T-cell (primary cell): ENCODE data around the gene MAN1B1. TPM values are rescaled to one million over a fixed set of nuclear protein-coding genes. Genes with fewer than 3 reads are reported as not detected.

Experiments
- ATAC-seq, 4 experiments: fragments of 200-7000 bp in 3 of 4; fragments of 150-1000 bp in 1 of 4; cut with Tn5 transposase; replicated peaks in 1 of 4; 1 replicate in 3 of 4; 2 replicates in 1 of 4; pipeline ENCODE4 v1.10.0; 2021; ENCODE audit warnings: moderate library complexity in 3 of 4, mild to moderate bottlenecking in 2 of 4, moderate number of reproducible peaks in 1 of 4
- CTCF ChIA-PET, 2 donors: fragments of 300-600 bp; sonication (Branson Sonifier 250); formaldehyde crosslinking; loops; one replicate each; lab custom pipeline; 2022; ENCODE audit warnings: antibody characterized with exemption in 2 of 2; lab: Charles Lee
- POLR2A ChIA-PET, 2 donors: fragments of 300-600 bp; sonication (Branson Sonifier 250); formaldehyde crosslinking; loops; one replicate each; lab custom pipeline; 2022; ENCODE audit warnings: antibody characterized with exemption in 2 of 2; lab: Charles Lee
- DNase-seq, 35 experiments: peaks; one replicate each; pipeline versions ENCODE4 v3.0.0 to v3.0.0-alpha.2; 2013 to 2023
- H3K27ac ChIP-seq: one replicate; pipeline ENCODE4 v1.5.1; 2013; ENCODE audit warnings: low read length
- H3K27me3 ChIP-seq, 2 experiments: replicated peaks in 1 of 2; 1 replicate in 1 of 2; 2 replicates in 1 of 2; pipeline versions ENCODE4 v1.6.1 to v1.7.0; 2013; ENCODE audit warnings: low read length in 1 of 2, mixed read lengths in 1 of 2; ENCODE audit not compliant: control insufficient read depth in 2 of 2, insufficient read depth in 2 of 2; ENCODE audit errors: extremely low read depth in 1 of 2
- H3K36me3 ChIP-seq, 2 donors: 1 replicate in 1 of 2; 2 replicates in 1 of 2; pipeline versions ENCODE4 v1.6.1 to v1.7.0; 2013; ENCODE audit warnings: low read length in 1 of 2; ENCODE audit not compliant: control insufficient read depth in 2 of 2, insufficient read depth in 1 of 2; ENCODE audit errors: extremely low read depth in 1 of 2
- H3K4me1 ChIP-seq, 2 experiments: 1 replicate in 1 of 2; 2 replicates in 1 of 2; pipeline versions ENCODE4 v1.6.1 to v1.7.0; 2013; ENCODE audit warnings: low read length in 2 of 2, mixed read lengths in 1 of 2; ENCODE audit not compliant: insufficient read depth in 2 of 2, control insufficient read depth in 1 of 2; ENCODE audit errors: extremely low read depth in 1 of 2
- H3K4me3 ChIP-seq, 2 donors: 1 replicate in 1 of 2; 2 replicates in 1 of 2; pipeline versions ENCODE4 v1.5.1 to v1.7.0; 2013; ENCODE audit warnings: mild to moderate bottlenecking in 2 of 2, low read length in 1 of 2, moderate library complexity in 1 of 2; ENCODE audit not compliant: control insufficient read depth in 1 of 2; ENCODE audit errors: extremely low read depth in 1 of 2
- H3K9me3 ChIP-seq: 2 replicates; pipeline ENCODE4 v1.7.0; 2013
- H3K27ac Mint-ChIP-seq, 2 donors: one replicate each; pipeline ENCODE4 v1.8.0; 2020 to 2021; ENCODE audit warnings: mild to moderate bottlenecking in 2 of 2, mixed read lengths in 2 of 2
- H3K27me3 Mint-ChIP-seq, 2 donors: one replicate each; pipeline ENCODE4 v1.8.0; 2021 to 2022; ENCODE audit warnings: mixed read lengths in 2 of 2
- H3K36me3 Mint-ChIP-seq: one replicate; pipeline ENCODE4 v1.8.0; 2021; ENCODE audit warnings: mixed read lengths
- H3K4me1 Mint-ChIP-seq, 3 donors: one replicate each; pipeline ENCODE4 v1.8.0; 2020 to 2022; ENCODE audit warnings: mixed read lengths in 3 of 3, mild to moderate bottlenecking in 1 of 3
- H3K4me3 Mint-ChIP-seq, 3 donors: one replicate each; pipeline ENCODE4 v1.8.0; 2020 to 2022; ENCODE audit warnings: mild to moderate bottlenecking in 3 of 3, mixed read lengths in 3 of 3, moderate library complexity in 3 of 3
- H3K9me3 Mint-ChIP-seq, 3 donors: one replicate each; pipeline ENCODE4 v1.8.0; 2020 to 2022; ENCODE audit warnings: mixed read lengths in 3 of 3
- WGBS: methylation state at CpG from one replicate; pipeline ENCODE4 v1.1.5; 2013; ENCODE audit warnings: missing lambda C conversion rate; ENCODE audit not compliant: insufficient coverage; 5-methylcytosine and 5-hydroxymethylcytosine counted together
- total RNA-seq, 35 experiments: library from RNA in 6 of 35; stranded (reverse) in 6 of 35; fragments of 120-200 nt in 1 of 35; gene quantifications; one replicate each; pipeline versions ENCODE4 v1.2.1 to v1.2.4 and lab custom pipeline; 2013 to 2026

Gene MAN1B1
- total RNA-seq, 5 donors from 2014 or later (not counting 1 experiment from before 2014, with no cell fraction given) = 62.0 to 91.5 (median 84.8) TPM

- Histone ChIP-seq H3K27me3 (peaks cover 0 to 6% of the 10 kb centered on the region in 2 experiments), H3K27ac (peak overlapping the region; percentile 34), H3K4me1 (peaks cover 0 to 23% of the 10 kb centered on the region in 2 experiments), H3K36me3 (peaks cover 0 to 14% of the 10 kb centered on the region in 2 donors), H3K9me3 (no peaks in the 10 kb centered on the region), H3K4me3 (peak overlapping the region; percentile 52 to 63)
- no peak overlapping the region for H3K27ac Mint-ChIP-seq
- ChIA-PET POLR2A (no interaction called here), CTCF (no interaction called here)
- no peaks in the 10 kb centered on the region for H3K9me3 Mint-ChIP-seq
- WGBS = 26% methylated on average over 74 of the region's 76 CpGs
- peaks cover 4 to 9% (median 5%) of the 10 kb centered on the region in 3 donors for H3K4me1 Mint-ChIP-seq
- peak; percentile 57 to 64 (median 60) for ATAC-seq
- peaks cover 8% of the 10 kb centered on the region for H3K36me3 Mint-ChIP-seq
- H3K27me3 Mint-ChIP-seq = no peaks in the 10 kb centered on the region
- peak in 17 of 35 experiments; percentile 13 to 52 (median 31) for DNase-seq
- H3K4me3 Mint-ChIP-seq = peak overlapping the region; percentile 67 to 72 (median 70)
Observed at GRCh38 chr9:137077758-137078693, 8.8 kb upstream of the MAN1B1 start.

- Mint-ChIP-seq H3K36me3 (peaks cover 8% of the 10 kb centered on the region), H3K27ac (no peak overlapping the region), H3K9me3 (no peaks in the 10 kb centered on the region), H3K4me3 (peak overlapping the region; percentile 36 to 72 (median 58)), H3K27me3 (no peaks in the 10 kb centered on the region), H3K4me1 (peaks cover 4 to 11% (median 5%) of the 10 kb centered on the region in 3 donors)
- no peaks in the 10 kb centered on the region for H3K9me3 ChIP-seq
- no peak overlapping the region for H3K4me3 ChIP-seq
- peaks cover 0 to 6% of the 10 kb centered on the region in 2 experiments for H3K27me3 ChIP-seq
- ChIA-PET CTCF (no interaction called here), POLR2A (no interaction called here)
- H3K4me1 ChIP-seq = peaks cover 0 to 23% of the 10 kb centered on the region in 2 experiments
- no peak for DNase-seq
- no peak for ATAC-seq
- peaks cover 0 to 14% of the 10 kb centered on the region in 2 donors for H3K36me3 ChIP-seq
- WGBS = 94% methylated on average over 51 of the region's 51 CpGs
- no peak overlapping the region for H3K27ac ChIP-seq
Observed at GRCh38 chr9:137078701-137079400, 7.9 kb upstream of the MAN1B1 start.

GRCh38 chr9:137079401-137079787 is 7.4 kb upstream of the MAN1B1 start:
- Histone ChIP-seq H3K9me3 (no peaks in the 10 kb centered on the region), H3K36me3 (peaks cover 0 to 14% of the 10 kb centered on the region in 2 donors), H3K27ac (no peak overlapping the region), H3K4me3 (no peak overlapping the region), H3K27me3 (peaks cover 0 to 6% of the 10 kb centered on the region in 2 experiments), H3K4me1 (peaks cover 0 to 23% of the 10 kb centered on the region in 2 experiments)
- 99% methylated on average over 13 of the region's 13 CpGs for WGBS
- no peaks in the 10 kb centered on the region for H3K27me3 Mint-ChIP-seq
- DNase-seq (no peak), ATAC-seq (no peak)
- no peak overlapping the region for H3K27ac Mint-ChIP-seq
- peaks cover 8% of the 10 kb centered on the region for H3K36me3 Mint-ChIP-seq
- peaks cover 4 to 11% (median 5%) of the 10 kb centered on the region in 3 donors for H3K4me1 Mint-ChIP-seq
- POLR2A ChIA-PET = no interaction called here
- CTCF ChIA-PET = no interaction called here
- H3K4me3 Mint-ChIP-seq = peak overlapping the region in 2 of 3 donors; percentile 42 to 58
- no peaks in the 10 kb centered on the region for H3K9me3 Mint-ChIP-seq

DNA sequence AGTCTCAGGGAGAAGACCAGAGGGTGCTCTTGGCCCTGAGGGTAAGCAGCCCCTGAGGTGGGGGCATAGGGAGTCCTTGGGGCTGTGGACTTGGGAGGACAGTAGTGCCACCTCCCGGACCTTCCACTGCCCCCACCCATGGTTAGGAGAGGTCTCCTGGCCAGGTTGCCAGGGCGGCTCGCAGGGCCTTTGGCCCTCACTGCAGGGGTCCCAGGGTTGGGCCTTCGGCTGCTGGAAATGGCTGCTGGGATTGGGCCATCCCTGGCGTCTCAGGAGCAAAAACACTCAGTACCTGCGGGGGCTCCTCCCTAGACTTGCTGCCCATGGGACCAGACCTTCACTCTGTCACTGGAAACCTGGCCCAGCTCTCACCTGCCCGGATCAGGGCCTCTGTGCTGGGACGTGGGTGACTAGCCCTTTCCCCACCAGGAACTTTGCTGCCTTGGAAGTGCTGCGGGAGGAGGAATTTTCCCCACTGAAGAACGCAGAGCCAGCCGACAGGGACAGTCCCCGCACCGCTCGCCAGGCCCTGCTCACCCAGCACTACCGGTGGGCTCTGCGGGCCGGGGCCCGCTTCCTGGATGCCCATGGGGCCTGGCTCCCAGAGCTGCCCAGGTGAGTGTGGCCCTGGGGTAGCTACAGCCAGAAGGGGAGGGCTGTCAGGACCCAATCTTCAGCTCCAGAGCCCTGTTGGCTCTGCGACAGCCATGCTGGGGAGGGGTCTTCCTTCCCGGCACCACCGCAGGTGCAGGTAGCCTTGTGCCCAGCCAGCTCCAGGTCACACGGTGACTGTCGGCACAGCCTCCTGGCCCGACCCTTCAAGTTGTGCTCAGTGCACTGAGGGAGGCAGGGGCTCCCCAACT is 6.3 kb upstream of the MAN1B1 start:
- Histone ChIP-seq H3K4me3 (no peak overlapping the region), H3K36me3 (peaks cover 0 to 14% of the 10 kb centered on the region in 2 donors), H3K27ac (no peak overlapping the region), H3K9me3 (no peaks in the 10 kb centered on the region), H3K27me3 (peaks cover 0 to 6% of the 10 kb centered on the region in 2 experiments), H3K4me1 (peaks cover 0 to 28% of the 10 kb centered on the region in 2 experiments)
- ATAC-seq = no peak
- ChIA-PET CTCF (no interaction called here), POLR2A (no interaction called here)
- H3K36me3 Mint-ChIP-seq = peaks cover 8% of the 10 kb centered on the region
- H3K4me3 Mint-ChIP-seq = peak overlapping the region in 1 of 3 donors; percentile 42
- H3K4me1 Mint-ChIP-seq = peaks cover 6 to 16% (median 7%) of the 10 kb centered on the region in 3 donors
- no peaks in the 10 kb centered on the region for H3K27me3 Mint-ChIP-seq
- WGBS = 95% methylated on average over 17 of the region's 24 CpGs
- no peaks in the 10 kb centered on the region for H3K9me3 Mint-ChIP-seq
- H3K27ac Mint-ChIP-seq = no peak overlapping the region
- DNase-seq = no peak

- CTCF ChIA-PET = no interaction called here
Observed at GRCh38 chr9:137082222-137082924, 4.4 kb upstream of the MAN1B1 start.

More at GRCh38 chr9:137082222-137082924, 4.4 kb upstream of the MAN1B1 start:
- Histone ChIP-seq H3K36me3 (peaks cover 0 to 14% of the 10 kb centered on the region in 2 donors), H3K9me3 (no peaks in the 10 kb centered on the region), H3K4me1 (peaks cover 7 to 31% of the 10 kb centered on the region in 2 experiments), H3K4me3 (no peak overlapping the region), H3K27ac (no peak overlapping the region), H3K27me3 (peaks cover 0 to 8% of the 10 kb centered on the region in 2 experiments)
- Mint-ChIP-seq H3K9me3 (no peaks in the 10 kb centered on the region), H3K4me1 (peaks cover 10 to 22% (median 12%) of the 10 kb centered on the region in 3 donors), H3K27me3 (no peaks in the 10 kb centered on the region), H3K4me3 (no peak overlapping the region), H3K36me3 (peaks cover 8% of the 10 kb centered on the region), H3K27ac (no peak overlapping the region)
- WGBS = 96% methylated on average over 14 of the region's 16 CpGs
- DNase-seq = no peak
- ATAC-seq = no peak
- POLR2A ChIA-PET = no interaction called here
